ENCODE data around the gene AHCY. TPM values are rescaled to one million over a fixed set of nuclear protein-coding genes. Genes with fewer than 3 reads are reported as not detected.

Gene AHCY
- total RNA-seq, 4 donors from 2014 or later, result 77.8 to 110 (median 83.1) TPM

- Histone ChIP-seq H3K27me3 (no peaks in the 10 kb centered on the region), H3K4me1 (no peaks in the 10 kb centered on the region), H3K27ac (no peak overlapping the region), H3K4me3 (no peak overlapping the region), H3K9me3 (no peaks in the 10 kb centered on the region), H3K36me3 (no peaks in the 10 kb centered on the region)
- TF ChIP-seq EP300 (IDR thresholded peaks at IDR 0.05) (no peak), CTCF (IDR thresholded peaks at IDR 0.05) (no peak), POLR2A (IDR thresholded peaks at IDR 0.05) (no peak)
- no peak for DNase-seq (ENCODE audit: low spot score in 2 of 2)
- 70 to 75% methylated on average over 4 of the region's 4 CpGs for WGBS, 2 donors
Measured at GRCh38 chr20:34318609-34319443, 15.7 kb upstream of the AHCY start.

- Histone ChIP-seq H3K9me3 (no peaks in the 10 kb centered on the region), H3K4me3 (no peak overlapping the region), H3K27me3 (no peaks in the 10 kb centered on the region), H3K36me3 (no peaks in the 10 kb centered on the region), H3K27ac (no peak overlapping the region), H3K4me1 (peaks cover 0 to 17% (median 13%) of the 10 kb centered on the region in 4 donors)
- TF ChIP-seq POLR2A (IDR thresholded peaks at IDR 0.05) (no peak), CTCF (IDR thresholded peaks at IDR 0.05) (no peak), EP300 (IDR thresholded peaks at IDR 0.05) (no peak)
- WGBS, 2 donors, result 86 to 88% methylated on average over 6 of the region's 6 CpGs
- no peak for DNase-seq (ENCODE audit: low spot score in 2 of 2)
Measured at GRCh38 chr20:34316196-34316814, 13.2 kb upstream of the AHCY start.

- H3K4me3 ChIP-seq, result no peak overlapping the region
- DNase-seq (ENCODE audit: low spot score in 2 of 2), result no peak
- TF ChIP-seq POLR2A (IDR thresholded peaks at IDR 0.05), result no peak
- TF ChIP-seq EP300 (IDR thresholded peaks at IDR 0.05), result no peak
- no peak for TF ChIP-seq CTCF (IDR thresholded peaks at IDR 0.05)
- H3K36me3 ChIP-seq, result no peaks in the 10 kb centered on the region
- H3K4me1 ChIP-seq, result peaks cover 0 to 22% (median 14%) of the 10 kb centered on the region in 4 donors
- no peaks in the 10 kb centered on the region for H3K27me3 ChIP-seq
- WGBS, 2 donors, result 86 to 94% methylated on average over 3 of the region's 3 CpGs
- H3K9me3 ChIP-seq, result no peaks in the 10 kb centered on the region
- no peak overlapping the region for H3K27ac ChIP-seq
Measured at GRCh38 chr20:34315236-34315635, 12.1 kb upstream of the AHCY start.

- WGBS, 2 donors, result 18 to 19% methylated on average over 14 of the region's 14 CpGs
- Histone ChIP-seq H3K4me3 (peak overlapping the region in 2 of 4 donors; percentile 17 to 28), H3K27ac (peak overlapping the region in 1 of 4 donors; percentile 41), H3K4me1 (peaks cover 0 to 22% (median 14%) of the 10 kb centered on the region in 4 donors), H3K36me3 (no peaks in the 10 kb centered on the region), H3K9me3 (no peaks in the 10 kb centered on the region), H3K27me3 (no peaks in the 10 kb centered on the region)
- DNase-seq (ENCODE audit: low spot score in 2 of 2), result peak; percentile 67 to 85
- TF ChIP-seq CTCF (IDR thresholded peaks at IDR 0.05) (peak; percentile 97 to 100 (median 99)), EP300 (IDR thresholded peaks at IDR 0.05) (peak in 1 of 2 donors; percentile 69), POLR2A (IDR thresholded peaks at IDR 0.05) (no peak)
Measured at GRCh38 chr20:34312544-34313217, 9.5 kb upstream of the AHCY start.

All from tibial nerve (tissue), 4 donors.